WTC11 (cell line): ENCODE results near the gene OSTN. TPM values are rescaled to one million over a fixed set of nuclear protein-coding genes. Genes with fewer than 3 reads are reported as not detected.

ENCODE experiments used
- ATAC-seq: fragments of 200-7000 bp; cut with Tn5 transposase; 2 replicates; pipeline ENCODE4 v1.10.0; 2021; ENCODE audit warnings: mild to moderate bottlenecking, moderate library complexity
- CTCF ChIA-PET: fragments of 300-600 bp; sonication (Branson Sonifier 250); formaldehyde crosslinking; loops from one replicate; lab custom pipeline; 2021; ENCODE audit warnings: antibody characterized with exemption; lab: Charles Lee
- POLR2A ChIA-PET: fragments of 350-600 bp; sonication (Branson Sonifier 250); formaldehyde crosslinking; loops from one replicate; lab custom pipeline; 2021; ENCODE audit warnings: antibody characterized with exemption; lab: Charles Lee
- DNase-seq: peaks from one replicate; pipeline ENCODE4 v3.0.0; 2021; ENCODE audit warnings: low spot score
- H3K27ac Mint-ChIP-seq: 2 replicates; pipeline ENCODE4 v1.8.0; 2021; ENCODE audit warnings: mixed read lengths
- H3K27me3 Mint-ChIP-seq: 2 replicates; pipeline ENCODE4 v1.8.0; 2021; ENCODE audit warnings: low read depth, mild to moderate bottlenecking, moderate library complexity, mixed read lengths
- H3K36me3 Mint-ChIP-seq: 2 replicates; pipeline ENCODE4 v1.8.0; 2021; ENCODE audit warnings: mixed read lengths
- H3K4me1 Mint-ChIP-seq: 2 replicates; pipeline ENCODE4 v1.8.0; 2022; ENCODE audit warnings: mixed read lengths
- H3K4me3 Mint-ChIP-seq: 2 replicates; pipeline ENCODE4 v1.8.0; 2021; ENCODE audit warnings: mild to moderate bottlenecking, moderate library complexity, mixed read lengths
- H3K9me3 Mint-ChIP-seq: 2 replicates; pipeline ENCODE4 v1.8.0; 2021; ENCODE audit warnings: mixed read lengths
- CREM ChIP-seq: sonication (generic); formaldehyde crosslinking; IDR thresholded peaks from 2 replicates; pipeline ENCODE4 v1.8.1; 2022; ENCODE audit warnings: mild to moderate bottlenecking, missing genetic modification reagents, moderate library complexity
- FOXK1 ChIP-seq: sonication (generic); formaldehyde crosslinking; IDR thresholded peaks from 2 replicates; pipeline ENCODE4 v1.8.0; 2022; ENCODE audit warnings: mild to moderate bottlenecking, moderate library complexity, missing genetic modification reagents
- IRF2 ChIP-seq: sonication (generic); formaldehyde crosslinking; IDR thresholded peaks from 2 replicates; pipeline ENCODE4 v1.8.0; 2022; ENCODE audit warnings: low read depth, missing genetic modification reagents, borderline replicate concordance
- NR2C2 ChIP-seq: sonication (generic); formaldehyde crosslinking; IDR thresholded peaks from 2 replicates; pipeline ENCODE4 v1.8.0; 2022; ENCODE audit warnings: mild to moderate bottlenecking, missing genetic modification reagents
- SMAD4 ChIP-seq: sonication (generic); formaldehyde crosslinking; IDR thresholded peaks from 2 replicates; pipeline ENCODE4 v1.8.0; 2022; ENCODE audit warnings: mild to moderate bottlenecking, missing genetic modification reagents
- TP53 ChIP-seq: sonication (generic); formaldehyde crosslinking; IDR thresholded peaks from 2 replicates; pipeline ENCODE4 v1.8.1; 2023; ENCODE audit warnings: mild to moderate bottlenecking, missing genetic modification reagents
- ZNF219 ChIP-seq: sonication (generic); formaldehyde crosslinking; IDR thresholded peaks from 2 replicates; pipeline ENCODE4 v1.8.0; 2023; ENCODE audit warnings: missing genetic modification reagents, mild to moderate bottlenecking, borderline replicate concordance
- ZNF317 ChIP-seq: sonication (generic); formaldehyde crosslinking; IDR thresholded peaks from 2 replicates; pipeline ENCODE4 v1.8.1; 2023; ENCODE audit warnings: low read depth, mild to moderate bottlenecking, moderate library complexity, missing genetic modification reagents, borderline replicate concordance
- ZNF396 ChIP-seq: fragments of 250-450 bp; sonication (Bioruptor Pico); IDR thresholded peaks from 2 replicates; pipeline ENCODE4 v1.8.0; 2021; ENCODE audit warnings: mild to moderate bottlenecking, moderate library complexity, borderline replicate concordance
- total RNA-seq: library from RNA; stranded (reverse); gene quantifications from 3 replicates; pipeline ENCODE4 v1.2.3, GENCODE V29; 2021
- TF ChIP-seq, protein P1 (sequence below): fragments of 250-450 bp; sonication (Bioruptor Pico); conservative IDR thresholded peaks from 2 replicates; pipeline ENCODE4 v1.9.0; 2021; ENCODE audit warnings: mild to moderate bottlenecking
- TF ChIP-seq, protein P2 (sequence below): sonication (generic); formaldehyde crosslinking; IDR thresholded peaks from 2 replicates; pipeline ENCODE4 v1.8.1; 2023; ENCODE audit warnings: mild to moderate bottlenecking, missing genetic modification reagents, moderate library complexity
- TF ChIP-seq, protein P3 (sequence below): fragments of 250-450 bp; sonication (Bioruptor Pico); IDR thresholded peaks from 2 replicates; pipeline ENCODE4 v1.9.0; 2021; ENCODE audit warnings: mild to moderate bottlenecking, borderline replicate concordance
- TF ChIP-seq, protein P4 (sequence below): sonication (generic); formaldehyde crosslinking; IDR thresholded peaks from 2 replicates; pipeline ENCODE4 v1.8.0; 2023; ENCODE audit warnings: missing genetic modification reagents, mild to moderate bottlenecking, borderline replicate concordance

Gene OSTN
- total RNA-seq, 1 experiment from 2014 or later: not detected

GRCh38 chr3:191210032-191210431 lies 11.0 kb downstream of the OSTN start (continued):
- TF ChIP-seq ZNF396 (CRISPR knock-in tag) (no peak), FOXK1 (CRISPR knock-in tag) (no peak)
- TF ChIP-seq, all 79 proteins: peak for 0

- ChIA-PET POLR2A (no interaction called here), CTCF (no interaction called here)
- TF ChIP-seq CREM (CRISPR knock-in tag): no peak
- TF ChIP-seq SMAD4 (CRISPR knock-in tag): no peak
- TF ChIP-seq, protein P1, sequence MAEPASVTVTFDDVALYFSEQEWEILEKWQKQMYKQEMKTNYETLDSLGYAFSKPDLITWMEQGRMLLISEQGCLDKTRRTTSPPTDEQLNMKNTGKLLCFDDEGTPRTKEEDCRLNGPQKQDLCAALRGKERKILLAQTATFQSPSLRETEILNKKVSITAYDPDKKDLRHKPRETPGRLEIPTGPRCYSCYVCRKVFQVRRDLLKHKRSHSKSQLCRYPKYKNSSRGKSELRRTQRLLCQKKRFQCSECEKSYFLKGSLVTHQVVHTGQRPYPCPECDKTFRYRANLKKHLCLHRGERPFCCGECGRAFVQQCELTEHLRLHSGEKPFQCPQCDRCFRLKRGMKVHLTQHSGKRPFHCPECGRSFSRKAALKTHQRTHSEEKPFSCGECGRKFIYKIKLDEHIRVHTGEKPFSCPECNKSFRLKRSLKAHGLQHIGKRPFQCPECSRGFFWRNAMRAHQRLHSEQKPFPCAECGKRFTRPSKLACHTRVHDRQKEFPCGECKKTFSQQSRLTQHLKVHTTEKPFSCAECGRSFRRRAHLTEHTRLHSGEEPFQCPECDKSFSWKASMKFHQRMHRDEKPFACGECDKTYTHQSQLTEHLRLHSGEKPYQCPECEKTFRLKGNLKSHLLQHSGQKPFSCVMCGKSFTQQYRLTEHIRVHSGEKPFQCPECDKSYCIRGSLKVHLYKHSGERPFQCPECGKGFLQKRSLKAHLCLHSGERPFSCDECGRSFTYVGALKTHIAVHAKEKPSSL (CRISPR knock-in tag): no peak
- TF ChIP-seq IRF2 (CRISPR knock-in tag): no peak
- TF ChIP-seq, protein P2, sequence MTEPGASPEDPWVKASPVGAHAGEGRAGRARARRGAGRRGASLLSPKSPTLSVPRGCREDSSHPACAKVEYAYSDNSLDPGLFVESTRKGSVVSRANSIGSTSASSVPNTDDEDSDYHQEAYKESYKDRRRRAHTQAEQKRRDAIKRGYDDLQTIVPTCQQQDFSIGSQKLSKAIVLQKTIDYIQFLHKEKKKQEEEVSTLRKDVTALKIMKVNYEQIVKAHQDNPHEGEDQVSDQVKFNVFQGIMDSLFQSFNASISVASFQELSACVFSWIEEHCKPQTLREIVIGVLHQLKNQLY (CRISPR knock-in tag): no peak
- no peak for TF ChIP-seq TP53
- TF ChIP-seq ZNF317 (CRISPR knock-in tag): no peak
- TF ChIP-seq, protein P3, sequence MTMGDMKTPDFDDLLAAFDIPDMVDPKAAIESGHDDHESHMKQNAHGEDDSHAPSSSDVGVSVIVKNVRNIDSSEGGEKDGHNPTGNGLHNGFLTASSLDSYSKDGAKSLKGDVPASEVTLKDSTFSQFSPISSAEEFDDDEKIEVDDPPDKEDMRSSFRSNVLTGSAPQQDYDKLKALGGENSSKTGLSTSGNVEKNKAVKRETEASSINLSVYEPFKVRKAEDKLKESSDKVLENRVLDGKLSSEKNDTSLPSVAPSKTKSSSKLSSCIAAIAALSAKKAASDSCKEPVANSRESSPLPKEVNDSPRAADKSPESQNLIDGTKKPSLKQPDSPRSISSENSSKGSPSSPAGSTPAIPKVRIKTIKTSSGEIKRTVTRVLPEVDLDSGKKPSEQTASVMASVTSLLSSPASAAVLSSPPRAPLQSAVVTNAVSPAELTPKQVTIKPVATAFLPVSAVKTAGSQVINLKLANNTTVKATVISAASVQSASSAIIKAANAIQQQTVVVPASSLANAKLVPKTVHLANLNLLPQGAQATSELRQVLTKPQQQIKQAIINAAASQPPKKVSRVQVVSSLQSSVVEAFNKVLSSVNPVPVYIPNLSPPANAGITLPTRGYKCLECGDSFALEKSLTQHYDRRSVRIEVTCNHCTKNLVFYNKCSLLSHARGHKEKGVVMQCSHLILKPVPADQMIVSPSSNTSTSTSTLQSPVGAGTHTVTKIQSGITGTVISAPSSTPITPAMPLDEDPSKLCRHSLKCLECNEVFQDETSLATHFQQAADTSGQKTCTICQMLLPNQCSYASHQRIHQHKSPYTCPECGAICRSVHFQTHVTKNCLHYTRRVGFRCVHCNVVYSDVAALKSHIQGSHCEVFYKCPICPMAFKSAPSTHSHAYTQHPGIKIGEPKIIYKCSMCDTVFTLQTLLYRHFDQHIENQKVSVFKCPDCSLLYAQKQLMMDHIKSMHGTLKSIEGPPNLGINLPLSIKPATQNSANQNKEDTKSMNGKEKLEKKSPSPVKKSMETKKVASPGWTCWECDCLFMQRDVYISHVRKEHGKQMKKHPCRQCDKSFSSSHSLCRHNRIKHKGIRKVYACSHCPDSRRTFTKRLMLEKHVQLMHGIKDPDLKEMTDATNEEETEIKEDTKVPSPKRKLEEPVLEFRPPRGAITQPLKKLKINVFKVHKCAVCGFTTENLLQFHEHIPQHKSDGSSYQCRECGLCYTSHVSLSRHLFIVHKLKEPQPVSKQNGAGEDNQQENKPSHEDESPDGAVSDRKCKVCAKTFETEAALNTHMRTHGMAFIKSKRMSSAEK (CRISPR knock-in tag): no peak
- TF ChIP-seq, protein P4, sequence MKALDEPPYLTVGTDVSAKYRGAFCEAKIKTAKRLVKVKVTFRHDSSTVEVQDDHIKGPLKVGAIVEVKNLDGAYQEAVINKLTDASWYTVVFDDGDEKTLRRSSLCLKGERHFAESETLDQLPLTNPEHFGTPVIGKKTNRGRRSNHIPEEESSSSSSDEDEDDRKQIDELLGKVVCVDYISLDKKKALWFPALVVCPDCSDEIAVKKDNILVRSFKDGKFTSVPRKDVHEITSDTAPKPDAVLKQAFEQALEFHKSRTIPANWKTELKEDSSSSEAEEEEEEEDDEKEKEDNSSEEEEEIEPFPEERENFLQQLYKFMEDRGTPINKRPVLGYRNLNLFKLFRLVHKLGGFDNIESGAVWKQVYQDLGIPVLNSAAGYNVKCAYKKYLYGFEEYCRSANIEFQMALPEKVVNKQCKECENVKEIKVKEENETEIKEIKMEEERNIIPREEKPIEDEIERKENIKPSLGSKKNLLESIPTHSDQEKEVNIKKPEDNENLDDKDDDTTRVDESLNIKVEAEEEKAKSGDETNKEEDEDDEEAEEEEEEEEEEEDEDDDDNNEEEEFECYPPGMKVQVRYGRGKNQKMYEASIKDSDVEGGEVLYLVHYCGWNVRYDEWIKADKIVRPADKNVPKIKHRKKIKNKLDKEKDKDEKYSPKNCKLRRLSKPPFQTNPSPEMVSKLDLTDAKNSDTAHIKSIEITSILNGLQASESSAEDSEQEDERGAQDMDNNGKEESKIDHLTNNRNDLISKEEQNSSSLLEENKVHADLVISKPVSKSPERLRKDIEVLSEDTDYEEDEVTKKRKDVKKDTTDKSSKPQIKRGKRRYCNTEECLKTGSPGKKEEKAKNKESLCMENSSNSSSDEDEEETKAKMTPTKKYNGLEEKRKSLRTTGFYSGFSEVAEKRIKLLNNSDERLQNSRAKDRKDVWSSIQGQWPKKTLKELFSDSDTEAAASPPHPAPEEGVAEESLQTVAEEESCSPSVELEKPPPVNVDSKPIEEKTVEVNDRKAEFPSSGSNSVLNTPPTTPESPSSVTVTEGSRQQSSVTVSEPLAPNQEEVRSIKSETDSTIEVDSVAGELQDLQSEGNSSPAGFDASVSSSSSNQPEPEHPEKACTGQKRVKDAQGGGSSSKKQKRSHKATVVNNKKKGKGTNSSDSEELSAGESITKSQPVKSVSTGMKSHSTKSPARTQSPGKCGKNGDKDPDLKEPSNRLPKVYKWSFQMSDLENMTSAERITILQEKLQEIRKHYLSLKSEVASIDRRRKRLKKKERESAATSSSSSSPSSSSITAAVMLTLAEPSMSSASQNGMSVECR (CRISPR knock-in tag): no peak
- no peak for TF ChIP-seq ZNF219
- no peak for TF ChIP-seq NR2C2 (CRISPR knock-in tag)
- peaks cover 17% of the 10 kb centered on the region for H3K36me3 Mint-ChIP-seq
- no peak for ATAC-seq
- H3K4me1 Mint-ChIP-seq: no peaks in the 10 kb centered on the region
- no peak overlapping the region for H3K27ac Mint-ChIP-seq
- H3K9me3 Mint-ChIP-seq: peaks cover 38% of the 10 kb centered on the region
- no peaks in the 10 kb centered on the region for H3K27me3 Mint-ChIP-seq
- no peak for DNase-seq
- no peak overlapping the region for H3K4me3 Mint-ChIP-seq
These were observed 17.5 kb downstream of the OSTN start for GRCh38 chr3:191216510-191216909.
